ACC112 (cell line): ENCODE results near the gene PTPRG.

Source experiments
- H2AFZ ChIP-seq: fragments of 200-600 bp; sonication (generic); one replicate; pipeline ENCODE4 v1.6.0; 2017; ENCODE audit warnings: antibody characterized with exemption, low read length; ENCODE audit not compliant: unreplicated experiment
- H3K27ac ChIP-seq: fragments of 200-600 bp; sonication (generic); 2 replicates; pipeline ENCODE4 v1.5.1; 2014; ENCODE audit warnings: low read depth, mild to moderate bottlenecking, antibody characterized with exemption, low read length, moderate library complexity
- H3K27me3 ChIP-seq: fragments of 200-600 bp; sonication (generic); 2 replicates; pipeline ENCODE4 v1.6.1; 2014; ENCODE audit warnings: mild to moderate bottlenecking, antibody characterized with exemption, low read length, moderate library complexity, mixed read lengths; ENCODE audit not compliant: insufficient read depth
- H3K36me3 ChIP-seq: fragments of 200-600 bp; sonication (generic); 2 replicates; pipeline ENCODE4 v1.6.1; 2016; ENCODE audit warnings: mild to moderate bottlenecking, antibody characterized with exemption, low read length, moderate library complexity, mixed read lengths; ENCODE audit not compliant: insufficient read depth
- H3K4me1 ChIP-seq: fragments of 200-600 bp; sonication (generic); one replicate; pipeline ENCODE4 v1.6.1; 2016; ENCODE audit warnings: low read length, mixed read lengths; ENCODE audit not compliant: insufficient read depth, unreplicated experiment, control insufficient read depth
- H3K4me3 ChIP-seq: fragments of 200-600 bp; sonication (generic); 2 replicates; pipeline ENCODE4 v1.5.1; 2014; ENCODE audit warnings: mild to moderate bottlenecking, low read depth, low read length
- H3K79me2 ChIP-seq: fragments of 200-600 bp; sonication (generic); one replicate; pipeline ENCODE4 v1.6.0; 2016; ENCODE audit warnings: low read length; ENCODE audit not compliant: control insufficient read depth, unreplicated experiment, insufficient read depth

Gene PTPRG

DNA sequence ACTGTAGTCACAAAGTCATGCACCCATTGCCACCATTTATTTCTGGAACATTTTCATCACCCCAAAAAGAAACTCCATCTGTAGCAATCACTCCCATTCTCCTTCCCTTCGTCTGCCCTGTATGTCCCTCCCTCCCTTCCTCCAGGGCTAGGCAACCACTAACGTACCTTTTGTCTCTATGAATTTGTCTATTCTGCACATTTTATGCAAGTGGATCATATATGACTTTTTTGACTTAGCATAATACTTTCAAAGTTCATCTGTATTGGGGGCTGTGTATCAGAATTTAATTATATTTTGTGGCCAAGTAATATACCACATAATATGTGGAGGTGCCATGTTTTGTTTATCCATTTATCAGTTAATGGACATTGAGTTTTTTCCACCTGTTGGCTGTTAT lies 610.4 kb downstream of the PTPRG start:
- no peaks in the 10 kb centered on the region for H3K79me2 ChIP-seq
- peaks cover 21% of the 10 kb centered on the region for H3K4me1 ChIP-seq
- no peak overlapping the region for H2AFZ ChIP-seq
- no peaks in the 10 kb centered on the region for H3K27me3 ChIP-seq
- no peak overlapping the region for H3K4me3 ChIP-seq
- no peak overlapping the region for H3K27ac ChIP-seq
- peaks cover 8% of the 10 kb centered on the region for H3K36me3 ChIP-seq

DNA sequence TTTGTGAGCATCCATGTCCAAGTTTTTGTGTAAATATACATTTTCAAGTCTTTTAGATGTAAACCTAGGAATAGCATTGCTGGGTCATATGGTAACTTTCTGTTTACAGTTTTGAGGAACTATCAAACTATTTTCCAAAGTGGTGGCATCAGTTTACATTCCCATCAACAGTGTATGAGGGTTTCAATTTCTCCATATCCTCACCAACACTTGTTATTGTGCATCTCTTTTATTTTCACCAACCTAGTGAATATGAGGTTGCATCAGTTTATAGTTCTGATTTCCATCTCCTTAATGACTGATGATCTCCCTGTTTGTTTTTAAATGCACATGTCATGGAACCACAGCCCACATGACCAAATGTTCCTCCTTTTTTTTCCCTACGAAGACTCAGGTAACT lies 610.8 kb downstream of the PTPRG start:
- Histone ChIP-seq H3K36me3 (peaks cover 8% of the 10 kb centered on the region), H3K4me1 (peaks cover 21% of the 10 kb centered on the region), H3K79me2 (no peaks in the 10 kb centered on the region), H2AFZ (no peak overlapping the region), H3K27me3 (no peaks in the 10 kb centered on the region), H3K27ac (no peak overlapping the region), H3K4me3 (no peak overlapping the region)

DNA sequence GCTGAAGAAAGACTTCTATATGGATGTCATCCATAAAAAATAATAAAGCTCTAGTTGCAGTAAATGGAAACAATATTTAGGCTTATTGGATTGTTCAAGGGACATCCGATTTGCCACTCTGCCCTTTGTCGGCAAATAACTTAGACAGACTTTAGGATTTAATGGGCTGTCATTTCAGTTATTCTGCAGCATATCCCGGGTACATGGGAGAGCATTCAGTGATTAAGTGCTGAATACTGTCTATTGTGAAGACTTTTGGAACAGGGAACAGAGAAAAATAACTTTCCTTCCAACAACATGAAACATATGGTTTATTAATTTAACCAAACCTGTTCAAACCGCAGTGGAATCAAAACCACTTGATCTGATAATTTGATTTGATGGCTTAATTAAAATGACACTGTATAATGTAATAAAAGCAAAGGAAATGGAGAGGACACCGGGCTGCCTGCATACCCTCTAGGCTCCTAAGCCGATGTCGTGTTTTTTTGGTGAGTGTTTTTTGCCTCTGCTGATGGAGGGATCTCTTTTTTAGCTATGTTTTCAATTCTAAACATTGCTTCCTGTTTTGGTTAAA lies 612.7 kb downstream of the PTPRG start:
- Histone ChIP-seq H3K36me3 (peaks cover 8% of the 10 kb centered on the region), H2AFZ (no peak overlapping the region), H3K27me3 (no peaks in the 10 kb centered on the region), H3K4me1 (peaks cover 20% of the 10 kb centered on the region), H3K79me2 (no peaks in the 10 kb centered on the region), H3K27ac (no peak overlapping the region), H3K4me3 (no peak overlapping the region)

DNA sequence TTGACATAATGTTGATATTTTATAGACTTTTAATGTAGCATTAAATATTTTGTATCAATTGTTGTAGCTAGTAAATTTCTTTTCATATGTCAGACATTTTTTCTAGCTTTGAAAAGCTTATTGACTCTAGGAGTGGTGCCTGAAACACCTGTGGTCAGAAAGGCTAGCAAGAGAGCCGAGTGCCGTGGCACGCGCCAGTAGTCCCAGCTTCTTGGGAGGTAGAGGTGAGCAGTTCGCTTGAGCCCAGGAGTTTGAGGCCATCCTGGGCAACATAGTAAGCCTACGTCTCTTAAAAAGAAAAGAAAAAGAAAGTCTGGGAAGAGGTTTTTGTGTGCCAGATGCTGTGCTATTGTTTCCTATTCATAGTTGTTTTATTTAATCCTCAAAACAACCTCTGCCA lies 613.8 kb downstream of the PTPRG start:
- H2AFZ ChIP-seq, result no peak overlapping the region
- peaks cover 9% of the 10 kb centered on the region for H3K4me1 ChIP-seq

DNA sequence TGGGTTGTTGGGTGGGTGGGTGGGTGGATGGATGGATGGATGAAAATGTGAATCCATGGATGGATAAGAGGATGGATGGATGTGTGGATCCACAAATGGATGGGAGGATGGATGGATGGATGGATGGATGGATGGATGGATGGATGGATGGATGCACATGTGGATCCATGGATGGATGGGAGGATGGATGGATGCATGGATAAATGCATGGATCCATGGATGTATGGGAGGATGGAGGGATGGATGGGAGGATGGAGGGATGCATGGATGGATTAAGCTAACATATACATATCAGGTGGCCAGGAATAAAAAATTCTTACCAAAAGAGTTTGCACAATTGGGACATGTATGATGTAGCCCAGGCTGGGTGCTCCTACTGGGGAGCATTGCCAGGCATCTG lies 616.7 kb downstream of the PTPRG start:
- Histone ChIP-seq H2AFZ (no peak overlapping the region), H3K79me2 (no peaks in the 10 kb centered on the region), H3K4me1 (no peaks in the 10 kb centered on the region), H3K27ac (no peak overlapping the region), H3K4me3 (no peak overlapping the region), H3K27me3 (no peaks in the 10 kb centered on the region), H3K36me3 (no peaks in the 10 kb centered on the region)

More for the DNA sequence above, 613.8 kb downstream of the PTPRG start:
- no peak overlapping the region for H3K4me3 ChIP-seq
- H3K79me2 ChIP-seq, result no peaks in the 10 kb centered on the region
- H3K27me3 ChIP-seq, result no peaks in the 10 kb centered on the region
- no peak overlapping the region for H3K27ac ChIP-seq
- H3K36me3 ChIP-seq, result peaks cover 8% of the 10 kb centered on the region

DNA sequence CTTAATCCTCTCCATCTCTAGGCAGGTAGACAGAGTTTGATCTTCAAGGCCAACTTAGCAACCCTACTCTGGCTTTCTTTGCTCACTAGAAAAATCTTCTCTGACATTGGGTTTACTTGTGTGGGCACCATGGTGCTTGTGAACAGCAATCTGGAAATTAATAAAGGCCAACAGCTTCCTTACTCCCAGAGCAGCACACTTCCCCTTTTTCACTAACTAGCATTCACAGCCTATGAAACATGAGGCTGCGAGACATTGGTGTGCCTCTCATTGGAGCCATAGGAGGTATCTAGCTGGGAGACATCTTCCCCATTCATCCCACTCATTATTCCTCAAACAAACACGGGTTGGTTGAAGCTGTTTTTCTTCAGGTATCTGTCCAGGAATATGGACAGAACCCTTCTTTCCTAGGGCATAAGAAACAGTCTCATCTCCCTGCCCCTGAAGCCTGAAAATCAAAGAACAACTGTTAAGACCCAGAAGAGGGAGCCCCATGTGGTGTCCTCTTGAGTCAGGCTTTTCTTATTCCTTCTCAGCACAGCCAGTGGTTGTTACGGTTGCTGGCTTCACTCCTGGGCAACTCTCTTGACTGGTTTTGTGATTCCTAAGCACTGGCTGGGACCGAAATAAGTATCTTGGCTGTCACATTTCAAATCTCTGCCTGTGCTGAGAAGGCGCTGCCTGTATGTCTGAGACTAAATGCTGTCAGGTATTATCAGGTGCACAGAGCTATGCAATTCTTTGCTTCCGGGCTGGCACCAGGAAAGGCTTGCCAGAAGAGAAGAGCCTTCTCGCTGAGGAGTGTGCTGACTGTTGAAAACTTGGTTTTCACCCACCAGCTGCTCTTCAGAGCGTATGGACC lies 617.6 kb downstream of the PTPRG start:
- H3K79me2 ChIP-seq, result no peaks in the 10 kb centered on the region
- H3K4me3 ChIP-seq, result no peak overlapping the region
- H3K27me3 ChIP-seq, result no peaks in the 10 kb centered on the region
- no peaks in the 10 kb centered on the region for H3K36me3 ChIP-seq
- H3K27ac ChIP-seq, result no peak overlapping the region
- H3K4me1 ChIP-seq, result no peaks in the 10 kb centered on the region
- no peak overlapping the region for H2AFZ ChIP-seq

DNA sequence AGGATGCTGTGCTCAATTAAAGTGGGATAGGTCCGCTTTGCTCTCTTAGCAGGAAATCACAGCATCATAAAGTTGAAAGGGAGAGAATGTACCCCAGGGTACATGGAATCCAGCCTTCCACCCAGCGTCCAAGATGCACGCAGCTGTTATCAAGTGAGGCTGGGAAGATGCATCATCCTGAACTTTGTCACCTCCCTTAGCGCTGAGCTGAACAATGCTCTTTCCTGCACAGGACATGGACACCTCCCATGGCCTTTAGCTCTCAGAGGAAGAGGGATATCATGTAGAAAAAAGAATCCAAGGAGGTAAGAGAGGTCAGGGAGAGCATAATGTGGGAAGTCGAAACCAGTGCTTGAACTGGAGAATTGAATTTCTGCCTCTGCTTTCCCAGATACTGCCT lies 619.1 kb downstream of the PTPRG start:
- Histone ChIP-seq H3K27ac (no peak overlapping the region), H3K36me3 (no peaks in the 10 kb centered on the region), H3K4me1 (peaks cover 9% of the 10 kb centered on the region), H2AFZ (no peak overlapping the region), H3K4me3 (no peak overlapping the region), H3K79me2 (no peaks in the 10 kb centered on the region), H3K27me3 (no peaks in the 10 kb centered on the region)

DNA sequence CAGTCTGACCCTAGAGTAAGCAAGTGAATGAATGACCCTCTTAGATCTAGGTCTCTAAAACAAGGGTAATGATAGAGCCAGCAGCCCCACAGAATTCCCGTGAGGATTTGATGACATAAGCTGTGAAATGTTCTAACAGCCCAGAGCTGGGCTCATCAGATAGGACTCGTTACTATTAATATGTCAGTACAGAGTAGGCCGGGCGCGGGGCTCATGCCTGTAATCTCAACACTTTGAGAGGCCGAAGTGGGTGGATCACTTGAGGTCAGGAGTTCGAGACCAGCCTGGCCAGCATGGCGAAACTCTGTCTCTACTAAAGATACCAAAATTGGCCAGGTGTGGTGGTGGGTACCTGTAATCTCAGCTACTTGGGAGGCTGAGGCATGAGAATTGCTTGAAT lies 621.7 kb downstream of the PTPRG start:
- no peak overlapping the region for H2AFZ ChIP-seq
- H3K27ac ChIP-seq, result no peak overlapping the region
- peaks cover 9% of the 10 kb centered on the region for H3K4me1 ChIP-seq
- no peaks in the 10 kb centered on the region for H3K36me3 ChIP-seq
- no peaks in the 10 kb centered on the region for H3K79me2 ChIP-seq
- no peak overlapping the region for H3K4me3 ChIP-seq
- H3K27me3 ChIP-seq, result no peaks in the 10 kb centered on the region

DNA sequence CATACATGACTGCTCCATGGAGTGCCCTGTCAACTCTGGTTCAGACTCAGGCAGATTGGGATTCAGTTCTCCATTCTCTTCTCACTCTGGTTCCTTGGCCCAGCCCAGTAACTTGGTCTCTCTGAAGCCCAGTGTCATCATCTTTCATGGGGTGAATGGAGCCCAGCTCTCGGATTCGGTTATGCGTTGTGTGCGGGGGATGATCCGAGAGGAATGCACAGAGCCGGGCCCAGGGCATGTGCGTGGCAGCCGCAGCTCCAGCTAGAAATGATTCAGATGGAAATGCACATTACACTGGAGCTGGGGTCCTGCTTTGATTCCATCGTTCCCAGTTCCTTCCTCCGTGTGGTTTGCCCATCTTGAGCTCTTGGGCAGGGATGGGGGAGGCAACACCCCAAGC lies 622.6 kb downstream of the PTPRG start:
- no peaks in the 10 kb centered on the region for H3K27me3 ChIP-seq
- H3K4me1 ChIP-seq, result peaks cover 9% of the 10 kb centered on the region
- no peak overlapping the region for H3K27ac ChIP-seq
- H3K4me3 ChIP-seq, result no peak overlapping the region
- no peaks in the 10 kb centered on the region for H3K79me2 ChIP-seq
- no peak overlapping the region for H2AFZ ChIP-seq
- no peaks in the 10 kb centered on the region for H3K36me3 ChIP-seq

DNA sequence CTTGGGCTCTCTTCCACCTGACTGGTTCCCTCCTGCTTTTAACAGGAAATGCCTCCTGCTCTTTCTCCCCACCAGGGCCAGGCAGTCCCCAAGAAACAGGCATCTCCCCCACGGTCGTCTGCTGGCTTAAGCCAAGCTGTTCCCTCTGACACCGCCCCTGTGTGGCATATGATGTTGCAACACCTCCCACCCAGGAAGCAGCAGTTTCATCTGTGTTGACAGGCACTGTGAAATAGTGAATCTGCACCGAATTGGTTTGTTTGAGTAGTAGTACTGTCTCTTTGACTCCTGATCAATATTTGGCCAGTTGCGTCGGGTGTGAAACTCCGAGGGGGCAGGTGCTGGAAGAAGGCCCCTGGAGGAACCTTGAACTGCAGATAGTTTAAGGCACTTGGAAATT lies 623.2 kb downstream of the PTPRG start:
- Histone ChIP-seq H3K4me1 (peaks cover 9% of the 10 kb centered on the region), H3K27me3 (no peaks in the 10 kb centered on the region), H3K79me2 (no peaks in the 10 kb centered on the region), H3K27ac (no peak overlapping the region), H3K4me3 (no peak overlapping the region), H2AFZ (no peak overlapping the region), H3K36me3 (no peaks in the 10 kb centered on the region)

DNA sequence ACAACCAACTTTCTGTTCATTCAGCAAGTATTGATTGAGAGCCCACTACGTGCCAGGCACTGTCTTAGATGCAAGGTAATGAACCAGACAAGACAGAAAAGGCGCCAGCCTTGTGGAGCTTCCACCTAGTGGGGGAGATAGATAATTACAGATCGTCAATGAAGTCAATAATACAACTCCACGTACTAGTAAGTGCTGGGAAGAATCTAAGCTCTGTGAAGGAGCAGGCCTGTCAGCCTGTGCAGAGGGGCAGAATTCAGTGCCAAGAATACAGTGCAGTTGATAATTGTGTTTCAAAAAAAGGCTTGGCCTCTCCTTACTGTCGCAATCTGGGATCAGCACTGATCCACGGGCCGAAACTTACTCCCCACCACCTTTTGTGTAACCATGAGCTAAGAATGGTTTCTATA lies 625.7 kb downstream of the PTPRG start:
- no peaks in the 10 kb centered on the region for H3K36me3 ChIP-seq
- H2AFZ ChIP-seq, result no peak overlapping the region
- H3K79me2 ChIP-seq, result no peaks in the 10 kb centered on the region
- no peaks in the 10 kb centered on the region for H3K27me3 ChIP-seq
- H3K4me1 ChIP-seq, result peaks cover 9% of the 10 kb centered on the region
- no peak overlapping the region for H3K4me3 ChIP-seq
- H3K27ac ChIP-seq, result no peak overlapping the region
